CD14-positive monocyte (primary cell): ENCODE measurements around the gene RCOR1. TPM values are rescaled to one million over a fixed set of nuclear protein-coding genes. Genes with fewer than 3 reads are reported as not detected.

ENCODE experiments used
- DNase-seq, 3 donors: peaks; one replicate each; pipeline ENCODE4 v3.0.0-alpha.2; 2011 to 2022
- H2AFZ ChIP-seq: 2 replicates; pipeline ENCODE4 v1.6.0; 2012; ENCODE audit warnings: mild to moderate bottlenecking, low read depth, low read length, inconsistent platforms; ENCODE audit not compliant: insufficient read depth, poor library complexity, severe bottlenecking
- H3K27ac ChIP-seq, 2 donors: 1 replicate in 1 of 2; 2 replicates in 1 of 2; pipeline ENCODE4 v1.5.1; 2012 to 2013; ENCODE audit warnings: low read length in 2 of 2, control low read depth in 1 of 2, inconsistent platforms in 1 of 2, low read depth in 1 of 2, mild to moderate bottlenecking in 1 of 2
- H3K27me3 ChIP-seq, 2 donors: one replicate each; pipeline versions ENCODE4 v1.6.0 to v1.6.1; 2011 to 2013; ENCODE audit warnings: low read length in 2 of 2; ENCODE audit not compliant: control insufficient read depth in 2 of 2, insufficient read depth in 2 of 2
- H3K36me3 ChIP-seq, 2 donors: replicated peaks in 1 of 2; 1 replicate in 1 of 2; 2 replicates in 1 of 2; pipeline versions ENCODE4 v1.5.1 to v1.6.1; 2012 to 2013; ENCODE audit warnings: low read length in 2 of 2, control low read depth in 1 of 2, inconsistent platforms in 1 of 2, mild to moderate bottlenecking in 1 of 2; ENCODE audit not compliant: insufficient read depth in 2 of 2, control insufficient read depth in 1 of 2
- H3K4me1 ChIP-seq, 2 donors: 1 replicate in 1 of 2; 2 replicates in 1 of 2; pipeline versions ENCODE4 v1.5.1 to v1.6.1; 2012 to 2013; ENCODE audit warnings: low read length in 2 of 2, control low read depth in 1 of 2, inconsistent platforms in 1 of 2, mild to moderate bottlenecking in 1 of 2, moderate library complexity in 1 of 2; ENCODE audit not compliant: insufficient read depth in 2 of 2, control insufficient read depth in 1 of 2
- H3K4me2 ChIP-seq: replicated peaks from 2 replicates; pipeline ENCODE3; 2012; ENCODE audit warnings: low read length, moderate library complexity, mild to moderate bottlenecking; ENCODE audit not compliant: poor library complexity, severe bottlenecking; ENCODE audit errors: extremely low read depth
- H3K4me3 ChIP-seq, 3 experiments: fragments of 200-600 bp in 1 of 3; sonication (generic) in 1 of 3; replicated peaks in 1 of 3; 1 replicate in 2 of 3; 2 replicates in 1 of 3; pipeline ENCODE4 v1.5.1; 2011 to 2013; ENCODE audit warnings: low read length in 3 of 3, mild to moderate bottlenecking in 3 of 3, control low read depth in 2 of 3, low read depth in 2 of 3, inconsistent platforms in 1 of 3, moderate library complexity in 1 of 3
- H3K79me2 ChIP-seq: 2 replicates; pipeline ENCODE4 v1.6.0; 2012; ENCODE audit warnings: mild to moderate bottlenecking, control low read depth, inconsistent platforms, low read length, moderate library complexity; ENCODE audit not compliant: insufficient read depth
- H3K9ac ChIP-seq: 2 replicates; pipeline ENCODE4 v1.6.0; 2017; ENCODE audit warnings: low read length, mild to moderate bottlenecking; ENCODE audit not compliant: insufficient read depth, poor library complexity, severe bottlenecking
- H3K9me3 ChIP-seq, 2 donors: replicated peaks in 1 of 2; 1 replicate in 1 of 2; 2 replicates in 1 of 2; pipeline versions ENCODE4 v1.5.1 to v1.6.1; 2012 to 2013; ENCODE audit warnings: low read length in 2 of 2, control low read depth in 1 of 2; ENCODE audit not compliant: control insufficient read depth in 1 of 2, insufficient read depth in 1 of 2
- H4K20me1 ChIP-seq: 2 replicates; pipeline ENCODE4 v1.6.0; 2012; ENCODE audit warnings: mild to moderate bottlenecking, low read length, control low read depth, moderate library complexity; ENCODE audit not compliant: insufficient read depth
- H3K27ac Mint-ChIP-seq, 7 donors: one replicate each; pipeline ENCODE4 v1.8.0; 2020; ENCODE audit warnings: mild to moderate bottlenecking in 7 of 7, mixed read lengths in 7 of 7, moderate library complexity in 6 of 7, inconsistent platforms in 2 of 7
- H3K27me3 Mint-ChIP-seq, 3 donors: one replicate each; pipeline ENCODE4 v1.8.0; 2021 to 2022; ENCODE audit warnings: low read depth in 3 of 3, mild to moderate bottlenecking in 3 of 3, mixed read lengths in 3 of 3, moderate library complexity in 3 of 3, inconsistent platforms in 1 of 3
- H3K36me3 Mint-ChIP-seq, 2 donors: one replicate each; pipeline ENCODE4 v1.8.0; 2020; ENCODE audit warnings: mixed read lengths in 2 of 2, inconsistent platforms in 1 of 2, mild to moderate bottlenecking in 1 of 2
- H3K4me1 Mint-ChIP-seq: one replicate; pipeline ENCODE4 v1.8.0; 2020; ENCODE audit warnings: mild to moderate bottlenecking, mixed read lengths
- H3K4me3 Mint-ChIP-seq, 2 donors: one replicate each; pipeline ENCODE4 v1.8.0; 2020; ENCODE audit warnings: mild to moderate bottlenecking in 2 of 2, mixed read lengths in 2 of 2, moderate library complexity in 1 of 2
- H3K9me3 Mint-ChIP-seq, 7 donors: one replicate each; pipeline ENCODE4 v1.8.0; 2020 to 2022; ENCODE audit warnings: mixed read lengths in 7 of 7, mild to moderate bottlenecking in 6 of 7, moderate library complexity in 6 of 7, inconsistent platforms in 2 of 7
- CTCF ChIP-seq: fragments of 200-600 bp; IDR thresholded peaks from one replicate; pipeline ENCODE4 v1.8.0; 2022; ENCODE audit warnings: antibody characterized with exemption, mild to moderate bottlenecking
- WGBS: methylation state at CpG from one replicate; pipeline ENCODE4 v1.1.5; 2013; ENCODE audit warnings: missing lambda C conversion rate; ENCODE audit not compliant: insufficient coverage; 5-methylcytosine and 5-hydroxymethylcytosine counted together
- intact Hi-C, 2 donors: fragments of 100-400 bp; cut with micrococcal nuclease; formaldehyde crosslinking; loops; one replicate each; pipeline versions ENCODE4 v1.15.0 to v1.15.1; 2023
- polyA plus RNA-seq, 3 donors: library from polyadenylated mRNA; depleted of rRNA in 1 of 3; unstranded in 2 of 3; stranded (reverse) in 1 of 3; fragments of 300-500 nt in 2 of 3; fragments of >200 nt in 1 of 3; fragmentation: Illumina TruSeq in 2 of 3; gene quantifications; 1 replicate in 2 of 3; 2 replicates in 1 of 3; pipeline ENCODE4 v1.2.3, GENCODE V29; 2012 to 2021

The RCOR1 gene
- polyA plus RNA-seq, 3 donors, result 2.1 to 36.6 (median 2.3) TPM

DNA sequence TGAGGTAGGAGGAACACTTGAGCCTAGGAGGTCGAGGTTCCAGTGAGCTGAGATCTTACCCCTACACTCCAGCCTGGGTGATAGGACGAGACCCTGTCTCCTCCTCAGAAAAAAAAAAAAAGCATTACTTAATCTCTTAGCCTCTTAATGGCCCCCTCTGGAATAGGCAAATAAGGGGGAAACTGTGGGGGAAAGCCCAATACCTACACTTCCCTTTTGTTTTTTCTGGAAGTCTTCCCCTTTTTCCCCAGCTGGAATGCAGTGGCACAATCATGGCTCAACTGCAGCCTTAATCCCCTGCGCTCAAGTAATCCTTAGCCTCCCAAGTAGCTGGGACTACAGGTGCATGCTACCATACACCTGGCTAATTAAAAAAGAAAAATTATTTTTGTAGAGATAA, 32.2 kb downstream of the RCOR1 start:
- H3K4me1 ChIP-seq, result peaks cover 31 to 43% of the 10 kb centered on the region in 2 donors
- no peaks in the 10 kb centered on the region for H3K9me3 Mint-ChIP-seq
- WGBS, result no CpG with 5 or more reads among the region's 3 CpGs
- intact Hi-C loops, result no loop called here
- H3K4me2 ChIP-seq, result no peak overlapping the region
- H3K4me3 Mint-ChIP-seq, result no peak overlapping the region
- peaks cover 99% of the 10 kb centered on the region for H3K79me2 ChIP-seq
- peak overlapping the region in 4 of 7 donors; percentile 20 to 68 (median 26) for H3K27ac Mint-ChIP-seq
- H2AFZ ChIP-seq, result no peak overlapping the region
- H3K4me3 ChIP-seq, result no peak overlapping the region
- H4K20me1 ChIP-seq, result peaks cover 93% of the 10 kb centered on the region
- TF ChIP-seq CTCF, result no peak
- DNase-seq, result peak in 1 of 3 donors; percentile 31
- H3K27ac ChIP-seq, result peak overlapping the region in 1 of 2 donors; percentile 3
- peaks cover 9 to 27% of the 10 kb centered on the region in 2 donors for H3K36me3 Mint-ChIP-seq
- peaks cover 67% of the 10 kb centered on the region for H3K4me1 Mint-ChIP-seq
- no peaks in the 10 kb centered on the region for H3K27me3 Mint-ChIP-seq
- no peaks in the 10 kb centered on the region for H3K27me3 ChIP-seq
- H3K9ac ChIP-seq, result no peak overlapping the region
- H3K9me3 ChIP-seq, result no peaks in the 10 kb centered on the region
- peaks cover 0 to 15% of the 10 kb centered on the region in 2 donors for H3K36me3 ChIP-seq

- Histone ChIP-seq H2AFZ (no peak overlapping the region), H3K27ac (peak overlapping the region in 1 of 2 donors; percentile 33), H3K4me3 (no peak overlapping the region), H3K9me3 (no peaks in the 10 kb centered on the region), H3K79me2 (peaks cover 99% of the 10 kb centered on the region), H3K27me3 (no peaks in the 10 kb centered on the region), H3K36me3 (peaks cover 4 to 24% of the 10 kb centered on the region in 2 donors), H4K20me1 (peaks cover 93% of the 10 kb centered on the region), H3K4me1 (peaks cover 35 to 48% of the 10 kb centered on the region in 2 donors), H3K4me2 (no peak overlapping the region), H3K9ac (no peak overlapping the region)
- Mint-ChIP-seq H3K27ac (peak overlapping the region in 6 of 7 donors; percentile 9 to 72 (median 54)), H3K4me3 (no peak overlapping the region), H3K4me1 (peaks cover 68% of the 10 kb centered on the region), H3K9me3 (no peaks in the 10 kb centered on the region), H3K27me3 (peaks cover 0 to 2% (median 1%) of the 10 kb centered on the region in 3 donors), H3K36me3 (peaks cover 9 to 26% of the 10 kb centered on the region in 2 donors)
- WGBS, result 95% methylated on average over 4 of the region's 6 CpGs
- no peak for TF ChIP-seq CTCF
- intact Hi-C loops, result no loop called here
- no peak for DNase-seq
These were observed 33.3 kb downstream of the RCOR1 start for GRCh38 chr14:102625564-102626296.
